Sciatic nerve (tissue), 2 donors: Measurements from ENCODE around the gene GARIN5A. TPM values are rescaled to one million over a fixed set of nuclear protein-coding genes. Genes with fewer than 3 reads are reported as not detected.

Source experiments
- ATAC-seq: fragments of 200-7000 bp; cut with Tn5 transposase; one replicate; pipeline ENCODE4 v1.9.1; 2020; ENCODE audit warnings: mild to moderate bottlenecking, moderate library complexity
- DNase-seq: peaks from one replicate; pipeline ENCODE4 v3.0.0-alpha.2; 2020; ENCODE audit warnings: low spot score
- intact Hi-C: fragments of 100-400 bp; cut with DNase I; formaldehyde crosslinking; loops from one replicate; pipeline ENCODE4 v1.14.2; 2022
- total RNA-seq: library from RNA; stranded (reverse); fragmentation: NEBNext Ultra II Directional; extraction: Animal tissue kit (Norgen Biotek cat#: 25700); gene quantifications from one replicate; pipeline ENCODE4 v1.2.1, GENCODE V29; 2021
- donor health status: DM: no; HTN: no; CAD: no.
- donor health status: DM: no; HTN: no; CAD: no.

The GARIN5A gene
- total RNA-seq, 1 donor from 2014 or later = 0.45 TPM

DNA sequence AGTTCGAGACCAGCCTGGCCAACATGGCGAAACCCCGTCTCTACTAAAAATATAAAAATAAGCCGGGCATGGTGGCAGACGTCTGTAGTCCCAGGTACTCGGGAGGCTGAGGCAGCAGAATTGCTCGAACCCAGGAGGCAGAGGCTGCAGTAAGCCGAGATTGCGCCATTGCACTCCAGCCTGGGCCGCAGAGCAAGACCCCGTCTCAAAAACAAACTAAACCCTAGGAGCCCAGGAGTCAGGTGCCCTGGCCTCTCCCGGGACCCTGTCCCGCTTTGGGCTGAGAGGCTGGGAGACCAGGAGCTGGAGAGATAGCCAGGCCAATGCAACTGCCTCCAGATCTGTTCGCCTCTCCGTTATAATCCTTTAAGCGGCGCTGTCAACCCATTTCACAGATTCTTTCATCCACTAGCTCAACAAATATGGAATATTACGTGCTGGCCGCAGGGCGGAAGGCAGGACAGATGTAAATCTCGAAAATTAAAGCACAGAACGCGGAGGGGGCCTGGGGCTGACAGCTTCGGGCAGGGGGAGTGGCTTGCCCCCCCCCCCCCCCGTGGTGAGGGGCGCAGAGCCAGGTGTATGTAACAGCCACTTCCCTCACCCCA is 49.2 kb downstream of the GARIN5A start:
- intact Hi-C loops = no loop called here
- ATAC-seq (no peak), DNase-seq (no peak)

DNA sequence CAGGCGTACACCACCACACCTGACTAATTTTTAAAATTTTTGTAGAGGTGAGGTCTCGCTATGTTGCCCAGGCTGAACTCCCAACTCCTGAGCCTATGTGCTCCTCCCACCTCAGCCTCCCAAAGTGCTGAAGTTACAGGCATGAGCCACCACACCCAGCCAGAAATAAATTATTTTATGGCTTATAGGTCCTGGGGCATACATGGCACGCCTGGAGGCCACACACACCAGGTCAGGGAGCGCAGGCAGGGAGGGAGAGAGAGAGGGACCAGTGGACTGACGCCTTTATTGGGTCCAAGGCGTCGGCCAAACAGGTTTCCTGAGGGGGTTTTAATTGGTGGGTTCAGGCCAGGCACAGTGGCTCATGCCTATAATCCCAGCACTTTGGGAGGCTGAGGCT is 51.1 kb downstream of the GARIN5A start:
- intact Hi-C loops = no loop called here
- ATAC-seq (no peak), DNase-seq (no peak)

DNA sequence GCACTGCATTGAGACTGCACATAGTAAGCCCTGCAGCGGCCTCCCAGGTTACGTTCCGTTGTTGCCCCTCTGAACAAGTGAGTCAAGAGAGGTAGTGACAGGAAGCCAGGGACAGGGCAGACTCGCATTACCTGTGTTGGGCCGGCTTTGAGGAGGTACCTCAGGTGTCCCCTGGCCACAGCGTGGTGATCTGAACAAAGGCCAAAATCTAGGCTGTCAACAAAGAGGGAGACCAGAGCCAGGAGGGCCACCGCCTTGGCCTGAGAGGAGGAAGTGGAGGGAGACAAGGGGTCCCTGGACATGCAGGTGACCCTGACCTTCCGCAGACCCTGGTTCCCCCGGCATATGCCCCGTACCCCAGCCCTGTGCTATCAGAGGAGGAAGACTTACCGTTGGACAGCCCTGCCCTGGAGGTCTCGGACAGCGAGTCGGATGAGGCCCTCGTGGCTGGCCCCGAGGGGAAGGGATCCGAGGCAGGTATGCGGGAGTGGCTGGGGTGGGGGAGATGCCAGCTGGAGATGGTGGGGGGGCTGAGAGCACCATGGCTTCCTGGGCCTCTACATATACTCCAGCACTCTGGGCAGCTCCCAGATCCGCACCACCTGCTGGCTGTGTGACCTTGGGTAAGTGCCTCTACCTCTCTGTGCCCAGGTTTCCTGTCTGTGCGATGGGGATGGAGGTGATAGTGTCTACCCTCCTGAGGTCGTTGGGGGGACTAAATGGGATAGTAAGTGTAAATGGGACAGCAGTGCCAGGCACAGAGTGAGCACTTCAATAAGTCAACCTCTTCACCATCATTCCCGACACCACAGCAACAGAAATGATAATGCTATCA is 53.2 kb downstream of the GARIN5A start:
- DNase-seq = no peak
- intact Hi-C loops = no loop called here
- ATAC-seq = no peak

DNA sequence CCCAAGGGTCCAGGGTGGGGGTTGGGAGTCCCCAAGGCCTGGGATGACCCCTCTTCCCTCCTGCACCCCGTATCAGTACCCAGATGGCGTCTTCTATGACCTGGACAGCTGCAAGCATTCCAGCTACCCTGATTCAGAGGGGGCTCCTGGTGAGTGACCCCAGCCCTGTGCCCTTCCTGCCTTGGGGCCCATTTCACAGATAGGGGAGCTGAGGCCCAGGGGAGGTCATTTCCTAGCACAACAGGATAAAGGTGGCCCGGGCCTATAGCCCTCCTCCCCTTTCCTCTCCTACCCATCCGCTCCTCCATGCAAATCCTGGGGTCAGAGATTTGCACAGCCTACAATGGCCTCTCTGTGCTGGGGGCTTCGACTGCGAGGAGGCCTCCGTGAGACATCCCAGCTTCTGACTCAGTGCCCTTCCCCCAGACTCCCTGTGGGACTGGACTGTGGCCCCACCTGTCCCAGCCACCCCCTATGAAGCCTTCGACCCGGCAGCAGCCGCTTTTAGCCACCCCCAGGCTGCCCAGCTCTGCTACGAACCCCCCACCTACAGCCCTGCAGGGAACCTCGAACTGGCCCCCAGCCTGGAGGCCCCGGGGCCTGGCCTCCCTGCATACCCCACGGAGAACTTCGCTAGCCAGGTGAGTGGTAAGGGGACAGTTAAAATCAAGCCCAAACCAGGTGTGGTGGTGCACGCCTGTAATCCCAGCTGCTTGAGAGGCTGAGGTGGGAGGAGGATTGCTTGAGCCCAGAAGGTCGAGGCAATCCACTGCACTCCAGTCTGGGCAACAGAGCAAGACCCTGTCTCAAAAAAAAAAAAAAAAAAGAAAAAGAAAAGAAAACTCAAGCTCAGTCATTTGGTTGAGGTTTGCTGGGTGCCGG is 54.0 kb downstream of the GARIN5A start:
- DNase-seq (no peak), ATAC-seq (no peak)
- intact Hi-C loops = no loop called here

DNA sequence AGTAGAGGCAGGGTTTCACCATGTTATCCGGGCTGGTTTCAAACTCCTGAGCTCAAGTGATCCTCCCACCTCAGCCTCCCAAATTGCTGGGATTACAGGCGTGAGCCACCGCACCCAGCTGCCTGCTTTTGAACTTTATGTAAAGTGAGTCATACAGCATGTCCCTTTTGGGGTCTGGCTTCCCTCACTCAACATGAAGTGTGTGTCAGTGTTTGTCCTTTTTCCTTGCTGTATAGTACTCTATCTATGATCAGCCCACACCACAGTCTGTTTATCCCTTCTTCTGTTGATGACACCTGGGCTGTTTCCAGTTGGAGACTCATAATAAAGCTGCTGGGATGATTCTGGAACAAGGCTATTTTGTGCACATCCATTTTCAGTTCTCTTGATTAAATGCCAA is 55.8 kb downstream of the GARIN5A start:
- intact Hi-C loops = no loop called here
- ATAC-seq (no peak), DNase-seq (no peak)

DNA sequence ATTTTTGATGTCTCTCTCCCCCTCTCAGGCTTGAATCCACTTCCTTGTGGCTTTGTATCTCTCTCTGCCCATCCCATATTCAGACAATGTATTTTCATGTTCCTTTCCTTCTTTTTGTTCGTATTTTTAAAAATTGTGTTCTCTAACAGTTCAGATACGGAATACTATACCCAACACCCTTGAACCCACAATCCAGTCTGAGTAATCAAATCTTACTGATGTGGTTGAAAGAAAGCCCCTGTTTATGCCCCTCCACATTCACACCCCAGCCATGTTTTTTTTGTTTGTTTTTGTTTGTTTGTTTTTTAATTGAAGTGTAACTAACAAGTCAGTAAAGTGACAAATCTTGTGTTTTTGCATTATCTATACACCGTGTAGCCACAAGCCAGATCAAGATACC is 56.5 kb downstream of the GARIN5A start:
- ATAC-seq (no peak), DNase-seq (no peak)
- intact Hi-C loops = no loop called here

DNA sequence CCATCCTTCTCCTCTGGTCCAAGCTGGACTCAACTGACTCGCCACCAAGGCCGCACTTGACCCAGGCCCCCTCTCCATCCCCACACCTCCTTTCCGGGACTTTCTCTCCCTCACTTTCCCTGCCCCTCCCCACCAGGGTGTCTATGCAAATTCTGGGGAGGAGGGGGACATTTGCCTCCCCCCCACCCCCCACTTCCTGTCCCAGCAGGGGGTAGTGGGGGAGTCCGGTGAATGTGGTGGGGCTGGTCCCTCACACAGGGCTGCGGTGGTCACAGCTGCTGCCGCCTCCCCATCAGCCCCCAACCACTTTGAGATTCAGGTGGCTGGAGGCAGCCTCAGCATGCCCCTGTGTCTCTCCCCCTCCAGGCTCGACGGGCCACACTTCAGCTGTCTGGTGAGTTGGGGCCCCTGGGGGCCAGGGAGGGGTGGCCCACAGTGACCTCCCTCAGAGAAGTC is 57.0 kb downstream of the GARIN5A start:
- intact Hi-C loops = no loop called here
- no peak for DNase-seq
- no peak for ATAC-seq

DNA sequence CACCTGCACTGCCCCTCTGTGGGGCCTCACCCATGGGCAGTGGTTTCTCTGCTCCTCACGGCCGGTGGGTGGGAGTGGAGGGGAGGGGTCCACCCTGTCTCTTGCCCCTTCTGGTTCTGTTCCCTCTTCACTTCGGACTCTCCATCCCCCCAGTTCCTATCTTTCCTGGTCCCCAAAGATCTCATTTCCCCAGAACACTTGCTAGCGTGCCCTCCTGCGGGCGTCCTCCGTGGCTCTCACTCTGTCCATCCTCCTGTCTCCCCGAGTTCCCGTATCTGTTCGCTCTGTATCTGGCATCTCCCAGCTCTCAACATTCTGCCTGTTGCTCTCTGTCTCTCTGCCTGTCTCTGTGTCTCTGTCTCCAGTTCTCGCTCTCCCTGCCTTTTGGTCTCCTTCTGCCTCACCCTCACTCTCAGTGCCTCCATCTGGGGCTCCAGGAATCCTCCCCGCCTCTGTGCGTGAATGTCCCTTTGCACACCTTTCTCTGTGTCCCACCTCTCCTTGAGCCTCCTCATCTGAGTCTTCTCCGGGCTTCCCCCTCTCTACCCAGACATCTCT is 57.5 kb downstream of the GARIN5A start:
- DNase-seq (no peak), ATAC-seq (no peak)
- intact Hi-C loops = no loop called here

DNA sequence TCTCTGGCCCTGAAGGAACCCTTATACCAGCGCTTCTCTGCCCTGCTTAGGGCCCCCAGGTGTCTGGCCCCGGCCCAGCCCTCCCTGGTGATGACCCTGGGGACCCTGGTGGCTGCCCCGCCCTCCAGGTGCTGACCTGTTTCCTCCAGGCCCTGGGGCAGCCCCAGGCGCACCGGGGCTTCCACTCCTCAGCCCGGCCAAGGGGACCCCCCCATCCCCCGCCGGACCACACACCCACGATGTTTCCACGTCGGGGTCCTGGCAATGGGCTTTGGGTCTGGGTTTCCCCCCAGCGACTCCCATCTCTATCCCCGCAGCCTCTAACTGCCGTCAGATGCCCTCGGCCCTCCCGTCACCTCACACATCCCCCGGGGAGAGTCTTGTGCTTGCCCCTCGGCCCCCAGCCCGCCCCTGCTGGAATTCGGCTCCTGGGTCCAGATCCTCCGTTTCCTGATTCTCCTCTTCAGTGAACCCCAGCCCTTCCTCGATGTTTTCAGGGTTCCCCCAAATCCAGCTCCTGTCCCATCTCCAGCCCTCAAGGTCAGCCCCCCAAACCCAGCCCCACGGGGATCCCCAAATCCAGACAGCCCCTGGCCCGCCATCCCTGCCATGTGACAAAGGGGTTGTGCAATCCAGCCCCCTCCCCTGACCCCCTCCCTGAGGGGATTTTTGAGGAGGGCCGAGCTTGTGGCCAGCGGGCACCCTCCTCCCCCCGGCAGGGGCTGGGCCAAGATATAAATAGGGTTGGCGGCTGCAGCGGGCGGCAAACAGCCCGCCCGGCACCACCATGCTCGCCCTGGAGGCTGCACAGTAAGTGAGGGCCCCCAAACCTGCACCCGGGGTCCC is 58.2 kb downstream of the GARIN5A start, which contains the start of gene SPIB:
Gene SPIB (plus strand): TSS at position 763 of the 846 bp plus-strand sequence. CDS start 25 bp downstream, at position 788.
- ATAC-seq = no peak
- intact Hi-C loops = no loop called here
- DNase-seq = no peak

DNA sequence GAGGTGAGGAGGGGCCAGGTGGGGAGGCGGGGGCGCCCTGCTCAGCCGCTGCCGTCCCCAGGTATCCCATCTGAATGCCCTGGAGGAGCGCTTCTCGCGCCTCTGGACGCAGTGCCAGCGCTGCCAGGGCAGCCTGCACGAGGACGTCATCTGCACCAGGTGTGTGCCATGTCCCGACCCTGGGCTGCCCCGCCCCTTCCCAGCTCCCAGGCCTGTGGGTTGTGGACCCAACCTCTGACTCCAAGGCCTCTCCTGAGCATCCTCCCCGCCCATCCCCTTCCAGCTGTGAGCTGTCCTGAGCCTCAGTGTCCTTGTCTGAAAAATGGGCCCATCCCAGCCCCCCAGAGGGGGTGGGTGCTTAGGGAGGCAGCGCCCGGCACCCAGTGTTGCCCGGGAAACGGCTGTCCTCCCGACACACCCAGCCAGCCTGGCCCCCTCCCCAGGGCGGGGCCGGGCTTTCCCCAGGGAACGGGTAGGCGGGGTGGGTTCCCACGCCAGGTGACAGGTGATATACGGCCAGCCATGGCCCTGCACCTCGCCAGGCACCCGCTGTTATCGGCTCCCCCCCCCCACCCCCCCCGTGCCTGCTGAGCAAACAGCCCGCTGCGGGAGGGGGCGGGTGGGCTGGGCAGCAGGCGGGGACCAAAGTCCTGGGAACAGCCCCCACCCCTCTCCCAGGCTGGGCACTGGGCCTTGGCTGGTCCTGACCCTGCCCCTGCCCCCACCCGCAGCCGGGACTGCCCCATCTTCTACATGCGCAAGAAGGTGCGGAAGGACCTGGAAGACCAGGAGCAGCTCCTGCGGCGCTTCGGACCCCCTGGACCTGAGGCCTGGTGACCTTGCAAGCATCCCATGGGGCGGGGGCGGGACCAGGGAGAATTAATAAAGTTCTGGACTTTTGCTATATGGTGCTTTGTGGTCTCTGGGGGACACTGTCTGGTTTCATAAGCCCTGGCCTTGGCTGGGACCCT is 59.3 kb downstream of the GARIN5A start:
- ATAC-seq = no peak
- intact Hi-C loops = no loop called here
- no peak for DNase-seq

Other genes starting within 250 kb of the GARIN5A start
- 2.7 TPM for gene KCNC3, start 147.5 kb downstream of the GARIN5A start, total RNA-seq
- 3.4 TPM for gene NAPSA, start 111.2 kb downstream of the GARIN5A start, total RNA-seq
- 73.7 TPM for gene NR1H2, start 100.4 kb downstream of the GARIN5A start, total RNA-seq
- 21.3 TPM for gene POLD1, start 92.5 kb downstream of the GARIN5A start, total RNA-seq
- 2.9 TPM for gene SPIB, start 57.9 kb downstream of the GARIN5A start, total RNA-seq
- gene MYBPC2, start 44.0 kb downstream of the GARIN5A start, total RNA-seq = not detected
- gene EMC10, start 341 bp downstream of the GARIN5A start, total RNA-seq = 66.9 TPM
- 33.6 TPM for gene JOSD2, start 34.3 kb upstream of the GARIN5A start, total RNA-seq
- not detected for gene ASPDH, start 37.1 kb upstream of the GARIN5A start, total RNA-seq
- gene LRRC4B, start 91.6 kb upstream of the GARIN5A start, total RNA-seq = 3.5 TPM
- not detected for gene SYT3, start 163.0 kb upstream of the GARIN5A start, total RNA-seq
- gene C19orf81, start 172.6 kb upstream of the GARIN5A start, total RNA-seq = not detected
- 1.4 TPM for gene SHANK1, start 243.0 kb upstream of the GARIN5A start, total RNA-seq
- 16.6 TPM for gene CLEC11A, start 246.5 kb upstream of the GARIN5A start, total RNA-seq